Fibroblast of lung (primary cell): Measurements from ENCODE around the gene NSUN2. TPM values are rescaled to one million over a fixed set of nuclear protein-coding genes. Genes with fewer than 3 reads are reported as not detected.

ENCODE experiments used
- DNase-seq, 2 donors: peaks; one replicate each; pipeline versions ENCODE4 v3.0.0 to v3.0.0-alpha.2; 2010; ENCODE audit warnings: low read depth in 2 of 2
- H2AFZ ChIP-seq: 2 replicates; pipeline ENCODE4 v1.5.1; 2012; ENCODE audit warnings: low read length, control low read depth, inconsistent platforms
- H3K27ac ChIP-seq: 2 replicates; pipeline ENCODE4 v1.5.1; 2011; ENCODE audit warnings: low read length, control low read depth; ENCODE audit not compliant: insufficient read depth
- H3K27me3 ChIP-seq: 2 replicates; pipeline ENCODE4 v1.5.1; 2011; ENCODE audit warnings: mild to moderate bottlenecking, low read length; ENCODE audit not compliant: control insufficient read depth, insufficient read depth
- H3K36me3 ChIP-seq: 2 replicates; pipeline ENCODE4 v1.5.1; 2011; ENCODE audit warnings: low read length; ENCODE audit not compliant: control insufficient read depth, insufficient read depth
- H3K4me1 ChIP-seq: 2 replicates; pipeline ENCODE4 v1.5.1; 2011; ENCODE audit warnings: low read length; ENCODE audit not compliant: control insufficient read depth, insufficient read depth; ENCODE audit errors: extremely low read depth
- H3K4me2 ChIP-seq: 2 replicates; pipeline ENCODE4 v1.5.1; 2011; ENCODE audit warnings: low read length, control low read depth; ENCODE audit not compliant: insufficient read depth; ENCODE audit errors: extremely low read depth
- H3K4me3 ChIP-seq, 4 experiments: fragments of 200-600 bp in 1 of 4; sonication (generic) in 1 of 4; replicated peaks in 1 of 4; 2 replicates each; pipeline ENCODE4 v1.5.1; 2011 to 2016; ENCODE audit warnings: low read length in 4 of 4, low read depth in 3 of 4, mild to moderate bottlenecking in 3 of 4, control low read depth in 2 of 4, inconsistent platforms in 1 of 4, mixed read lengths in 1 of 4; ENCODE audit not compliant: insufficient read depth in 1 of 4; ENCODE audit errors: control extremely low read depth in 1 of 4
- H3K79me2 ChIP-seq: 2 replicates; pipeline ENCODE4 v1.5.1; 2012; ENCODE audit warnings: mild to moderate bottlenecking, low read length, inconsistent platforms; ENCODE audit not compliant: control insufficient read depth, insufficient read depth
- H3K9ac ChIP-seq: 2 replicates; pipeline ENCODE4 v1.5.1; 2011; ENCODE audit warnings: mild to moderate bottlenecking, low read length, control low read depth; ENCODE audit not compliant: insufficient read depth
- H3K9me3 ChIP-seq: 2 replicates; pipeline ENCODE4 v1.5.1; 2012; ENCODE audit warnings: low read depth, low read length; ENCODE audit not compliant: control insufficient read depth, insufficient read depth
- H4K20me1 ChIP-seq: 2 replicates; pipeline ENCODE4 v1.5.1; 2011; ENCODE audit warnings: low read length; ENCODE audit not compliant: control insufficient read depth, insufficient read depth; ENCODE audit errors: extremely low read depth
- EZH2 ChIP-seq: IDR thresholded peaks from 2 replicates; pipeline ENCODE4 v1.5.1; 2012; ENCODE audit warnings: low read length, control low read depth, mild to moderate bottlenecking; ENCODE audit errors: missing control alignments
- polyA plus RNA-seq, 2 donors: library from polyadenylated mRNA; depleted of rRNA in 1 of 2; stranded (reverse) in 1 of 2; unstranded in 1 of 2; fragments of >200 nt; gene quantifications; 2 replicates each; pipeline ENCODE4 v1.2.1, GENCODE V29; 2011 to 2012; ENCODE audit warnings: missing spikeins in 1 of 2
- total RNA-seq: library from RNA; depleted of rRNA; stranded (reverse); fragments of >200 nt; gene quantifications from 2 replicates; pipeline ENCODE4 v1.2.1, GENCODE V29; 2014
- TF ChIP-seq, protein P1 (sequence below), 2 donors: IDR thresholded peaks in 1 of 2; conservative IDR thresholded peaks in 1 of 2; 1 replicate in 1 of 2; 2 replicates in 1 of 2; pipeline ENCODE4 v1.5.1; 2011 to 2012; ENCODE audit warnings: low read length in 2 of 2, control low read depth in 1 of 2, inconsistent platforms in 1 of 2, low read depth in 1 of 2, mild to moderate bottlenecking in 1 of 2

NSUN2 gene
- total and polyA plus RNA-seq, 2 donors (not counting 1 experiment from before 2014, with no cell fraction given), result 40.2 to 43.6 TPM

DNA sequence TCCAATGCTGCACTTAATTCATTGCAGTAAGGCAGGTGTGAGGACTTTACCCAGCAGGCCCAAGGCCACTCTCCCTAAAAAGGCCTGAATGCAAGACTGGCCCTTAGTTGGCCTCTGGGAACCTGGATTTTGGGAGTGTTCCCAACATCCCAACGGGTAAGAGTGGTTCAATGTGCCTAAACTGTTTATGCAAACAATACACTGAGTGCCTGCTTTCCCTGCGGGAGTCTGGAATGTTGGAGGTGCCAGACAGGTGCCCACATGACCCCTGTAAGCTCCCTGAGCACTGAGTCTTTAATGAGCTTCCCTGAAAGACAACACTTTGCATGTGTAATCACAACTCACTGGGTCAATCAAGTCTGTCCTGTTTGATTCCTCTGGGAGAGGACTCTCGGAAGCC, 37.4 kb downstream of the NSUN2 start:
- no peak overlapping the region for H3K9ac ChIP-seq
- H3K4me1 ChIP-seq, result no peaks in the 10 kb centered on the region
- no peak overlapping the region for H3K27ac ChIP-seq
- H2AFZ ChIP-seq, result no peak overlapping the region
- H3K4me2 ChIP-seq, result no peak overlapping the region
- DNase-seq, result no peak
- TF ChIP-seq EZH2, result no peak
- TF ChIP-seq, protein P1, sequence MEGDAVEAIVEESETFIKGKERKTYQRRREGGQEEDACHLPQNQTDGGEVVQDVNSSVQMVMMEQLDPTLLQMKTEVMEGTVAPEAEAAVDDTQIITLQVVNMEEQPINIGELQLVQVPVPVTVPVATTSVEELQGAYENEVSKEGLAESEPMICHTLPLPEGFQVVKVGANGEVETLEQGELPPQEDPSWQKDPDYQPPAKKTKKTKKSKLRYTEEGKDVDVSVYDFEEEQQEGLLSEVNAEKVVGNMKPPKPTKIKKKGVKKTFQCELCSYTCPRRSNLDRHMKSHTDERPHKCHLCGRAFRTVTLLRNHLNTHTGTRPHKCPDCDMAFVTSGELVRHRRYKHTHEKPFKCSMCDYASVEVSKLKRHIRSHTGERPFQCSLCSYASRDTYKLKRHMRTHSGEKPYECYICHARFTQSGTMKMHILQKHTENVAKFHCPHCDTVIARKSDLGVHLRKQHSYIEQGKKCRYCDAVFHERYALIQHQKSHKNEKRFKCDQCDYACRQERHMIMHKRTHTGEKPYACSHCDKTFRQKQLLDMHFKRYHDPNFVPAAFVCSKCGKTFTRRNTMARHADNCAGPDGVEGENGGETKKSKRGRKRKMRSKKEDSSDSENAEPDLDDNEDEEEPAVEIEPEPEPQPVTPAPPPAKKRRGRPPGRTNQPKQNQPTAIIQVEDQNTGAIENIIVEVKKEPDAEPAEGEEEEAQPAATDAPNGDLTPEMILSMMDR (conservative IDR thresholded peaks at IDR 0.05 in 1 of 2, IDR thresholded peaks at IDR 0.05 in 1 of 2; ENCODE audit: low read depth in 1 of 2, low read length in 2 of 2), result no peak
- no peaks in the 10 kb centered on the region for H3K79me2 ChIP-seq
- H4K20me1 ChIP-seq, result no peaks in the 10 kb centered on the region
- H3K27me3 ChIP-seq, result no peaks in the 10 kb centered on the region
- H3K36me3 ChIP-seq, result peaks cover 6% of the 10 kb centered on the region
- H3K4me3 ChIP-seq, result no peak overlapping the region
- no peaks in the 10 kb centered on the region for H3K9me3 ChIP-seq

DNA sequence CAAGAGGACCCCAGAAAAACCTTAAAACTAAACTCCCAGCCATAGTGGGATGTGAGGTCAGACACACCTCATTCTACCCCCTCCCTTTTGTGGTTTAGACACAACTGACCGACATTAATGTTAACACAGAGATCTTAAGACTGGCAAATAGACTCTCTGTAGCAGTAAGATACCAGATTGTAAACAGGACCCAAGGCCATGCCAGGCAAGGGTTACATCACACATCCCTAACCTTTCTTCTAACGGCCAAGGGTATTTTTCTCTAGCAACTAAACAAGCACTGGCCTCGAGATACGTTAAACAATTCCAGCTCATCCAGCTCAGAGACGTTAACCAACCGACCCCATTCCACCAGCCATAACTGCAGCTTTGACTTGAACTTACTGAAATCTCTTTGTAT, 38.8 kb downstream of the NSUN2 start:
- Histone ChIP-seq H3K9me3 (no peaks in the 10 kb centered on the region), H4K20me1 (no peaks in the 10 kb centered on the region), H3K4me2 (no peak overlapping the region), H3K9ac (no peak overlapping the region), H3K4me1 (no peaks in the 10 kb centered on the region), H3K27ac (no peak overlapping the region), H3K36me3 (peaks cover 4% of the 10 kb centered on the region), H3K27me3 (no peaks in the 10 kb centered on the region), H2AFZ (no peak overlapping the region), H3K4me3 (no peak overlapping the region), H3K79me2 (no peaks in the 10 kb centered on the region)
- no peak for DNase-seq
- TF ChIP-seq EZH2, result no peak
- TF ChIP-seq, protein P1 (conservative IDR thresholded peaks at IDR 0.05 in 1 of 2, IDR thresholded peaks at IDR 0.05 in 1 of 2; ENCODE audit: low read depth in 1 of 2, low read length in 2 of 2), result no peak

DNA sequence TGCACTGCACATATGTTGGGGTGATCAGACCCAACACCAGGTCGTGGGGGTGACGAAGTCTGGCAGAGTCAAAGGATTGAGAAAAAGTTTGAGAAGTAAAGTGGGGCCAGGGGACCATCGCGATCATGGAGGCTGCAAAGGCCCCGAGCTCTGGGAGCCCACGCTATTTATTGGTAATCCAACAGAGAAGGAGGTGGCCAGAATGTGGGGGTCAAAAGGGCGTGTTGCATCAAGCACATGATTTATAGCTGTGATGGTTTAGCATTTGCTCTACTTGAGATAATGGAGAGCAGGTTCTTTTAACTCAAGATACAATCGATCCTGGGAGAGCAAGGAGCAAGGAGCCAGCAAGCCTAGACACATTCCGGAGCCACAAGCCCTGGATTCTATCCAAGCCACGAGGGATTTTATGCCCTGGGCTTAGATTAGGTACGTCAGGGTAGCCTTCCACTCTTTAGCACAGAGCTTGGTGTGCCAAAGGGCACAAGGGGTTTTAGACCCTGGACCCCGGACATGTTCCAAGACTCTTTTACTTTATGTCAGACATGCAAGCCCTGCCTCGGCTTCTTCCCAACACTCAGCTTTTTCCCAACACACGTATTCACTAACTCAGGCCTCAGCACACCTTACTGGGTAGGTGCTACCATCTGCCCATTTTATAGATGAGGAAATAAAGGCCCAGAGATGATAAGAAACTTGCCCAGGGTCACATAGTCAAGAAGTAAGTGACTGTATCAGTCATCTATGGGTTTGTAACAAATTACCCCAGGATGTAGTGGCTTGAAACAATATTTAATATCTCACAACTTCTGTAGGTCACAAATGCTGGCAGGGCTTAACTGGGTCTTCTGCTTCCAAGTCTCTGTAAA, 39.5 kb downstream of the NSUN2 start:
- Histone ChIP-seq H3K4me1 (no peaks in the 10 kb centered on the region), H3K4me2 (no peak overlapping the region), H3K9me3 (no peaks in the 10 kb centered on the region), H3K36me3 (peaks cover 4% of the 10 kb centered on the region), H2AFZ (no peak overlapping the region), H3K27ac (no peak overlapping the region), H3K79me2 (no peaks in the 10 kb centered on the region), H4K20me1 (no peaks in the 10 kb centered on the region), H3K9ac (no peak overlapping the region), H3K27me3 (no peaks in the 10 kb centered on the region), H3K4me3 (no peak overlapping the region)
- no peak for DNase-seq
- no peak for TF ChIP-seq EZH2
- TF ChIP-seq, protein P1 (conservative IDR thresholded peaks at IDR 0.05 in 1 of 2, IDR thresholded peaks at IDR 0.05 in 1 of 2; ENCODE audit: low read depth in 1 of 2, low read length in 2 of 2), result no peak
